K562 (cell line): ENCODE measurements around the gene MLLT11. TPM values are rescaled to one million over a fixed set of nuclear protein-coding genes. Genes with fewer than 3 reads are reported as not detected.

ENCODE experiments used
- BRCA1 ChIP-seq, 2 experiments: fragments of 450-650 bp in 1 of 2; sonication (generic) in 1 of 2; formaldehyde crosslinking in 1 of 2; IDR thresholded peaks; 2 replicates each; pipeline versions ENCODE4 v1.5.0 to v1.6.1; 2017 to 2020; ENCODE audit warnings: mild to moderate bottlenecking in 1 of 2, missing genetic modification reagents in 1 of 2
- CBX5 ChIP-seq: IDR thresholded peaks from 2 replicates; pipeline ENCODE4 v1.6.1; 2014; ENCODE audit warnings: low read depth, borderline replicate concordance
- DNMT1 ChIP-seq: fragments of 450-650 bp; IDR thresholded peaks from 2 replicates; pipeline ENCODE4 v1.6.1; 2016; ENCODE audit warnings: antibody characterized with exemption, mild to moderate bottlenecking
- HNRNPLL ChIP-seq: fragments of 200-400 bp; formaldehyde crosslinking; IDR thresholded peaks from 2 replicates; pipeline ENCODE4 v1.6.1; 2017; ENCODE audit warnings: low read length, low read depth, mild to moderate bottlenecking; ENCODE audit not compliant: poor library complexity, severe bottlenecking
- IFI16 ChIP-seq: fragments of 250-450 bp; sonication (Bioruptor Pico); IDR thresholded peaks from 2 replicates; pipeline ENCODE4 v2.1.2; 2022; ENCODE audit warnings: mild to moderate bottlenecking, inconsistent platforms
- RFX7 ChIP-seq: fragments of 250-450 bp; sonication (Bioruptor Pico); IDR thresholded peaks from 2 replicates; pipeline ENCODE4 v1.5.1; 2021; ENCODE audit warnings: mild to moderate bottlenecking
- SRSF1 ChIP-seq: fragments of 200-400 bp; formaldehyde crosslinking; IDR thresholded peaks from 2 replicates; pipeline ENCODE4 v1.6.1; 2017; ENCODE audit warnings: mild to moderate bottlenecking, low read depth, low read length, moderate library complexity
- TEAD2 ChIP-seq: fragments of 450-650 bp; IDR thresholded peaks from 2 replicates; pipeline ENCODE4 v1.6.1; 2016; ENCODE audit warnings: missing genetic modification characterization, control low read depth, missing compliant biosample characterization
- ZNF239 ChIP-seq: fragments of 250-450 bp; sonication (Bioruptor Pico); IDR thresholded peaks from 2 replicates; pipeline ENCODE4 v1.4.0; 2020; ENCODE audit warnings: mild to moderate bottlenecking
- ZNF3 ChIP-seq: fragments of 250-450 bp; sonication (Bioruptor Pico); IDR thresholded peaks from 2 replicates; pipeline ENCODE4 v1.5.0; 2021; ENCODE audit warnings: mild to moderate bottlenecking, moderate library complexity
- ZNF707 ChIP-seq: fragments of 250-450 bp; sonication (Bioruptor Pico); conservative IDR thresholded peaks from 2 replicates; pipeline ENCODE4 v1.8.0; 2022; ENCODE audit warnings: inconsistent platforms, mild to moderate bottlenecking, moderate library complexity
- ZNF778 ChIP-seq: fragments of 450-650 bp; formaldehyde crosslinking; IDR thresholded peaks from 2 replicates; pipeline ENCODE4 v1.4.0; 2020; ENCODE audit warnings: mild to moderate bottlenecking, moderate library complexity
- ZNF780A ChIP-seq: fragments of 250-450 bp; sonication (Bioruptor Pico); IDR thresholded peaks from 2 replicates; pipeline ENCODE4 v1.5.0; 2021; ENCODE audit warnings: mild to moderate bottlenecking
- ZSCAN32 ChIP-seq: fragments of 450-650 bp; formaldehyde crosslinking; IDR thresholded peaks from 2 replicates; pipeline ENCODE4 v1.4.0; 2020; ENCODE audit warnings: mild to moderate bottlenecking, moderate library complexity
- polyA plus RNA-seq, 8 experiments: library from polyadenylated mRNA; depleted of rRNA in 4 of 8; stranded (reverse) in 5 of 8; unstranded in 3 of 8; fragments of >200 nt; fragmentation: Nextera tagmentation in 2 of 8; fragmentation: Illumina TruSeq in 1 of 8; extraction: Ambion mirVana in 2 of 8; extraction: Trizol in 1 of 8; gene quantifications; 2 replicates each; pipeline versions ENCODE4 v1.2.1 to v1.2.3, GENCODE V29; 2011 to 2014; ENCODE audit warnings: inconsistent platforms in 1 of 8, missing spikeins in 1 of 8
- total RNA-seq, 7 experiments: library from RNA; depleted of rRNA in 6 of 7; stranded (reverse); fragments of >200 nt in 6 of 7; fragmentation: Illumina TruSeq in 2 of 7; extraction: Trizol in 2 of 7; gene quantifications; 2 replicates each; pipeline versions ENCODE4 v1.2.1 to v1.2.3, GENCODE V29; 2011 to 2021; ENCODE audit warnings: low replicate concordance in 1 of 7
- TF ChIP-seq, protein P1 (sequence below): conservative IDR thresholded peaks from 2 replicates; pipeline ENCODE4 v1.6.1; 2011; ENCODE audit warnings: low read depth, mild to moderate bottlenecking, low read length; ENCODE audit not compliant: control insufficient read depth
- TF ChIP-seq, protein P2 (sequence below): sonication (generic); formaldehyde crosslinking; IDR thresholded peaks from 2 replicates; pipeline ENCODE4 v1.8.1; 2023; ENCODE audit warnings: mild to moderate bottlenecking, missing genetic modification reagents
- TF ChIP-seq, protein P3 (sequence below): fragments of 450-650 bp; formaldehyde crosslinking; IDR thresholded peaks from 2 replicates; pipeline ENCODE4 v1.4.0; 2020; ENCODE audit warnings: mild to moderate bottlenecking, moderate library complexity
- TF ChIP-seq, protein P4 (sequence below): sonication (generic); formaldehyde crosslinking; IDR thresholded peaks from 2 replicates; pipeline ENCODE4 v1.8.0; 2022; ENCODE audit warnings: mild to moderate bottlenecking, missing genetic modification reagents
- TF ChIP-seq, protein P5 (sequence below): fragments of 250-450 bp; sonication (Bioruptor Pico); IDR thresholded peaks from 2 replicates; pipeline ENCODE4 v1.8.0; 2022; ENCODE audit warnings: moderate library complexity, mild to moderate bottlenecking, inconsistent platforms

Gene MLLT11
- total and polyA plus RNA-seq, 9 of the 15 experiments (the other 6 are each of a cell fraction or from before 2014, with no cell fraction given), result 12.1 to 91.0 (median 22.0) TPM

DNA sequence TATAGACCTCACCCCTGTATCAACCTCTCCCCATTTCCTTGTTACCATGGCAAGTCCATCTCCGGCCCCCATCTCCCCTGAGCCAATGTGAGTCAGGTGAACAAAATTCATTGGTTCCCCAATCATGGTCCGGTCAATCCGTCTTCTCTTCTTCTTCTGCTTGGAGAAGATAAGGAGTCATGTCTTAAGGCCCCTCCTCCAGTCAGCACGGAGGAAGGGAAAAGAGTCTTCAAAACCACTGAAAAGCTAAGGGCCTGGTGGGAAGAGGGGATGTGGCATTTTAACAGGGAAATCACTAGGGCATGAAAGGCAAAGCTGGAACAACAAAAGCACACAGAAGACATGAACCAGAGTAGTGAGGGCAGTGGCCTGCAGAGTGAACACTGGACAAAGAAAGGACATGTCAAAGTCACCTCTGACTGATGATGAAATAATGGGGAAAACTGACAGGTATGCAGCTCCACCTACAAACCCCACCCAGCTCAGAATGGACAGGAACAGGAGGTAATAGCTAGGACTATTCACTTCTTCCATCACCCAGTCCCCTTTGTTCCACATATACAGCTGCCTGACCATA, 5.1 kb upstream of the MLLT11 start (continued):
- TF ChIP-seq, protein P1, sequence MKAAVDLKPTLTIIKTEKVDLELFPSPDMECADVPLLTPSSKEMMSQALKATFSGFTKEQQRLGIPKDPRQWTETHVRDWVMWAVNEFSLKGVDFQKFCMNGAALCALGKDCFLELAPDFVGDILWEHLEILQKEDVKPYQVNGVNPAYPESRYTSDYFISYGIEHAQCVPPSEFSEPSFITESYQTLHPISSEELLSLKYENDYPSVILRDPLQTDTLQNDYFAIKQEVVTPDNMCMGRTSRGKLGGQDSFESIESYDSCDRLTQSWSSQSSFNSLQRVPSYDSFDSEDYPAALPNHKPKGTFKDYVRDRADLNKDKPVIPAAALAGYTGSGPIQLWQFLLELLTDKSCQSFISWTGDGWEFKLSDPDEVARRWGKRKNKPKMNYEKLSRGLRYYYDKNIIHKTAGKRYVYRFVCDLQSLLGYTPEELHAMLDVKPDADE, result no peak
- no peak for TF ChIP-seq ZNF3 (CRISPR knock-in tag)
- no peak for TF ChIP-seq HNRNPLL
- TF ChIP-seq, protein P2, sequence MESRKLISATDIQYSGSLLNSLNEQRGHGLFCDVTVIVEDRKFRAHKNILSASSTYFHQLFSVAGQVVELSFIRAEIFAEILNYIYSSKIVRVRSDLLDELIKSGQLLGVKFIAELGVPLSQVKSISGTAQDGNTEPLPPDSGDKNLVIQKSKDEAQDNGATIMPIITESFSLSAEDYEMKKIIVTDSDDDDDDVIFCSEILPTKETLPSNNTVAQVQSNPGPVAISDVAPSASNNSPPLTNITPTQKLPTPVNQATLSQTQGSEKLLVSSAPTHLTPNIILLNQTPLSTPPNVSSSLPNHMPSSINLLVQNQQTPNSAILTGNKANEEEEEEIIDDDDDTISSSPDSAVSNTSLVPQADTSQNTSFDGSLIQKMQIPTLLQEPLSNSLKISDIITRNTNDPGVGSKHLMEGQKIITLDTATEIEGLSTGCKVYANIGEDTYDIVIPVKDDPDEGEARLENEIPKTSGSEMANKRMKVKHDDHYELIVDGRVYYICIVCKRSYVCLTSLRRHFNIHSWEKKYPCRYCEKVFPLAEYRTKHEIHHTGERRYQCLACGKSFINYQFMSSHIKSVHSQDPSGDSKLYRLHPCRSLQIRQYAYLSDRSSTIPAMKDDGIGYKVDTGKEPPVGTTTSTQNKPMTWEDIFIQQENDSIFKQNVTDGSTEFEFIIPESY (CRISPR knock-in tag), result no peak
- no peak for TF ChIP-seq IFI16 (CRISPR knock-in tag)
- TF ChIP-seq ZNF707 (CRISPR knock-in tag), result no peak
- no peak for TF ChIP-seq TEAD2 (tag)
- no peak for TF ChIP-seq ZSCAN32 (CRISPR knock-in tag)
- TF ChIP-seq ZNF239 (CRISPR knock-in tag), result no peak; the same call in 1 of the 2 replicates
- no peak for TF ChIP-seq ZNF780A
- TF ChIP-seq BRCA1 (IDR thresholded peaks at IDR 0.05), result no peak
- TF ChIP-seq BRCA1 (CRISPR knock-in tag; IDR thresholded peaks at IDR 0.05), result no peak
- TF ChIP-seq, protein P3, sequence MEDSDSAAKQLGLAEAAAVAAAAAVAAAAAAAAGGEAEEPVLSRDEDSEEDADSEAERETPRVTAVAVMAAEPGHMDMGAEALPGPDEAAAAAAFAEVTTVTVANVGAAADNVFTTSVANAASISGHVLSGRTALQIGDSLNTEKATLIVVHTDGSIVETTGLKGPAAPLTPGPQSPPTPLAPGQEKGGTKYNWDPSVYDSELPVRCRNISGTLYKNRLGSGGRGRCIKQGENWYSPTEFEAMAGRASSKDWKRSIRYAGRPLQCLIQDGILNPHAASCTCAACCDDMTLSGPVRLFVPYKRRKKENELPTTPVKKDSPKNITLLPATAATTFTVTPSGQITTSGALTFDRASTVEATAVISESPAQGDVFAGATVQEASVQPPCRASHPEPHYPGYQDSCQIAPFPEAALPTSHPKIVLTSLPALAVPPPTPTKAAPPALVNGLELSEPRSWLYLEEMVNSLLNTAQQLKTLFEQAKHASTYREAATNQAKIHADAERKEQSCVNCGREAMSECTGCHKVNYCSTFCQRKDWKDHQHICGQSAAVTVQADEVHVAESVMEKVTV, result no peak
- TF ChIP-seq RFX7 (CRISPR knock-in tag), result no peak
- TF ChIP-seq CBX5, result no peak
- TF ChIP-seq, protein P4, sequence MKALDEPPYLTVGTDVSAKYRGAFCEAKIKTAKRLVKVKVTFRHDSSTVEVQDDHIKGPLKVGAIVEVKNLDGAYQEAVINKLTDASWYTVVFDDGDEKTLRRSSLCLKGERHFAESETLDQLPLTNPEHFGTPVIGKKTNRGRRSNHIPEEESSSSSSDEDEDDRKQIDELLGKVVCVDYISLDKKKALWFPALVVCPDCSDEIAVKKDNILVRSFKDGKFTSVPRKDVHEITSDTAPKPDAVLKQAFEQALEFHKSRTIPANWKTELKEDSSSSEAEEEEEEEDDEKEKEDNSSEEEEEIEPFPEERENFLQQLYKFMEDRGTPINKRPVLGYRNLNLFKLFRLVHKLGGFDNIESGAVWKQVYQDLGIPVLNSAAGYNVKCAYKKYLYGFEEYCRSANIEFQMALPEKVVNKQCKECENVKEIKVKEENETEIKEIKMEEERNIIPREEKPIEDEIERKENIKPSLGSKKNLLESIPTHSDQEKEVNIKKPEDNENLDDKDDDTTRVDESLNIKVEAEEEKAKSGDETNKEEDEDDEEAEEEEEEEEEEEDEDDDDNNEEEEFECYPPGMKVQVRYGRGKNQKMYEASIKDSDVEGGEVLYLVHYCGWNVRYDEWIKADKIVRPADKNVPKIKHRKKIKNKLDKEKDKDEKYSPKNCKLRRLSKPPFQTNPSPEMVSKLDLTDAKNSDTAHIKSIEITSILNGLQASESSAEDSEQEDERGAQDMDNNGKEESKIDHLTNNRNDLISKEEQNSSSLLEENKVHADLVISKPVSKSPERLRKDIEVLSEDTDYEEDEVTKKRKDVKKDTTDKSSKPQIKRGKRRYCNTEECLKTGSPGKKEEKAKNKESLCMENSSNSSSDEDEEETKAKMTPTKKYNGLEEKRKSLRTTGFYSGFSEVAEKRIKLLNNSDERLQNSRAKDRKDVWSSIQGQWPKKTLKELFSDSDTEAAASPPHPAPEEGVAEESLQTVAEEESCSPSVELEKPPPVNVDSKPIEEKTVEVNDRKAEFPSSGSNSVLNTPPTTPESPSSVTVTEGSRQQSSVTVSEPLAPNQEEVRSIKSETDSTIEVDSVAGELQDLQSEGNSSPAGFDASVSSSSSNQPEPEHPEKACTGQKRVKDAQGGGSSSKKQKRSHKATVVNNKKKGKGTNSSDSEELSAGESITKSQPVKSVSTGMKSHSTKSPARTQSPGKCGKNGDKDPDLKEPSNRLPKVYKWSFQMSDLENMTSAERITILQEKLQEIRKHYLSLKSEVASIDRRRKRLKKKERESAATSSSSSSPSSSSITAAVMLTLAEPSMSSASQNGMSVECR (CRISPR knock-in tag), result no peak
- no peak for TF ChIP-seq SRSF1
- TF ChIP-seq, protein P5, sequence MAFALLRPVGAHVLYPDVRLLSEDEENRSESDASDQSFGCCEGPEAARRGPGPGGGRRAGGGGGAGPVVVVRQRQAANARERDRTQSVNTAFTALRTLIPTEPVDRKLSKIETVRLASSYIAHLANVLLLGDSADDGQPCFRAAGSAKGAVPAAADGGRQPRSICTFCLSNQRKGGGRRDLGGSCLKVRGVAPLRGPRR (CRISPR knock-in tag), result no peak
- TF ChIP-seq DNMT1, result no peak; the same call in 1 of the 2 replicates
- no peak for TF ChIP-seq ZNF778 (CRISPR knock-in tag)
